ENCODE measurements around the gene RAB4A.

DNA sequence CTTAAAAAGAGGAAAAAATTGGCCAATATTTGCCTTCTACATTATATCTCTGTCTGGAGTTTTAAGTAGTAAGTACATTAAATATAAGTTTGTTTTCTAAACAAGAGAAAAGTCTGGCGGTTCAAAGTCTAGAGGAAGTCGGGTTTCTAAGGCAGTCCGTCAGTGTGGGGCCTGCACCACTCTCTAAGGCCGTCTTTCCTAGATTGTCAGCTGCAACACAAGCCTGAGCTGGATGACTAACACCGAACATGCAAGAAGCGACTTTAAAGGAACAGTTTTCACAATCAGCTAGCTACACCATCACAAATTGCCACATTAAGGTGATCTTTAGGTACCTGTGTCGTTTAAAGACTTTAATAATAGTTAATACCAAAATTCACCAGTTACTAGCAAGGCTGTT, 52.3 kb downstream of the RAB4A start:
- TF ChIP-seq YY1 (IDR thresholded peaks at IDR 0.05; ENCODE audit: low read depth) (no peak), TCF12 (IDR thresholded peaks at IDR 0.05; ENCODE audit: low read depth) (no peak), REST (IDR thresholded peaks at IDR 0.05; ENCODE audit: low read depth) (no peak), MAX (IDR thresholded peaks at IDR 0.05) (no peak), USF1 (IDR thresholded peaks at IDR 0.05) (no peak)
